ENCODE measurements around the gene IL17RD.

- TF ChIP-seq ZNF766 (CRISPR knock-in tag; conservative IDR thresholded peaks at IDR 0.05) (no peak), PRDM10 (IDR thresholded peaks at IDR 0.05; ENCODE audit: partially characterized antibody) (no peak), ARHGAP35 (IDR thresholded peaks at IDR 0.05; ENCODE audit: partially characterized antibody) (no peak), CBX2 (IDR thresholded peaks at IDR 0.05; ENCODE audit: insufficient read depth, low read length, poor library complexity, severe bottlenecking) (no peak), PRPF4 (IDR thresholded peaks at IDR 0.05; ENCODE audit: insufficient read depth, low read depth, low read length, poor library complexity, severe bottlenecking) (no peak), ZNF23 (CRISPR knock-in tag; IDR thresholded peaks at IDR 0.05) (no peak), REST (IDR thresholded peaks at IDR 0.05; ENCODE audit: borderline replicate concordance) (no peak), REST (CRISPR knock-in tag; IDR thresholded peaks at IDR 0.05; ENCODE audit: low read depth) (no peak), POLR2A (conservative IDR thresholded peaks at IDR 0.05) (no peak), SIN3A (IDR thresholded peaks at IDR 0.05; ENCODE audit: borderline replicate concordance in 2 of 2, control insufficient read depth in 1 of 2, low read depth in 2 of 2, low read length in 2 of 2) (no peak), JUNB (CRISPR knock-in tag; conservative IDR thresholded peaks at IDR 0.05) (no peak), ZZZ3 (IDR thresholded peaks at IDR 0.05) (no peak), CEBPB (tag; IDR thresholded peaks at IDR 0.05) (no peak), FOS (IDR thresholded peaks at IDR 0.05; ENCODE audit: extremely low read depth, insufficient read length) (no peak)
Observed at GRCh38 chr3:57130571-57131209, 34.5 kb downstream of the IL17RD start.

All from K562 (cell line).